ENCODE data around the gene TOP2A. TPM values are rescaled to one million over a fixed set of nuclear protein-coding genes. Genes with fewer than 3 reads are reported as not detected.

Gene TOP2A
- total and polyA plus RNA-seq, 9 of the 15 experiments (the other 6 are each of a cell fraction or from before 2014, with no cell fraction given): 133 to 347 (median 259) TPM

- TF ChIP-seq TFAP4 (CRISPR knock-in tag; IDR thresholded peaks at IDR 0.05; ENCODE audit: borderline replicate concordance) (0 out of 2 replicates have a peak, but pooled peaks have one; percentile 10), CEBPZ (IDR thresholded peaks at IDR 0.05; ENCODE audit: borderline replicate concordance, low read depth, low read length) (peak; percentile 92), IRF1 (CRISPR knock-in tag; IDR thresholded peaks at IDR 0.05; ENCODE audit: borderline replicate concordance) (no peak), ZNF253 (CRISPR knock-in tag; conservative IDR thresholded peaks at IDR 0.05) (no peak), GATAD2B (IDR thresholded peaks at IDR 0.05; ENCODE audit: borderline replicate concordance) (peak; percentile 69; the same call in 1 of the 2 replicates), HDAC6 (IDR thresholded peaks at IDR 0.05; ENCODE audit: low read depth, low read length) (no peak), DIDO1 (tag; IDR thresholded peaks at IDR 0.05; ENCODE audit: low read depth) (no peak), ZNF175 (CRISPR knock-in tag; IDR thresholded peaks at IDR 0.05; ENCODE audit: low read depth) (no peak), GTF2E2 (tag; IDR thresholded peaks at IDR 0.05) (no peak), EHMT2 (IDR thresholded peaks at IDR 0.05) (no peak), SMAD3 (CRISPR knock-in tag; conservative IDR thresholded peaks at IDR 0.05) (no peak), POLR2G (IDR thresholded peaks at IDR 0.05; ENCODE audit: low read depth, low read length) (peak; percentile 94), MAX (CRISPR knock-in tag; IDR thresholded peaks at IDR 0.05) (peak; percentile 35; the same call in 1 of the 2 replicates), POU5F1 (IDR thresholded peaks at IDR 0.05; ENCODE audit: borderline replicate concordance, low read depth, low read length, partially characterized antibody) (no peak), MEIS2 (IDR thresholded peaks at IDR 0.05; ENCODE audit: partially characterized antibody) (no peak), CBFA2T2 (conservative IDR thresholded peaks at IDR 0.05) (no peak), ZNF507 (tag; conservative IDR thresholded peaks at IDR 0.05) (no peak), ATF3 (IDR thresholded peaks at IDR 0.05) (no peak), ATF3 (CRISPR knock-in tag; conservative IDR thresholded peaks at IDR 0.05) (no peak), ZNF830 (CRISPR knock-in tag; IDR thresholded peaks at IDR 0.05) (no peak), ZNF134 (CRISPR knock-in tag; conservative IDR thresholded peaks at IDR 0.05) (no peak), CBX5 (IDR thresholded peaks at IDR 0.05; ENCODE audit: borderline replicate concordance, low read depth) (no peak), NFRKB (IDR thresholded peaks at IDR 0.05; ENCODE audit: low read depth) (peak; percentile 31; the same call in 1 of the 2 replicates)
Observed at GRCh38 chr17:40417609-40418427, at the start of gene TOP2A (continued).
